NOMO-1 treated with dmso at 0.1 percent for 144 hours (cell line): ENCODE results near the gene CCL22.
"Not testable (repeated sequence)": the region's sequence is repeated elsewhere in the genome, so short reads cannot be mapped to it uniquely, and the experiment has no call there.

Source experiments
- DNase-seq: peaks from one replicate; lab custom pipeline; 2025; ENCODE audit not compliant: unreplicated experiment; lab: John Stamatoyannopoulos, UW

CCL22 gene

DNA sequence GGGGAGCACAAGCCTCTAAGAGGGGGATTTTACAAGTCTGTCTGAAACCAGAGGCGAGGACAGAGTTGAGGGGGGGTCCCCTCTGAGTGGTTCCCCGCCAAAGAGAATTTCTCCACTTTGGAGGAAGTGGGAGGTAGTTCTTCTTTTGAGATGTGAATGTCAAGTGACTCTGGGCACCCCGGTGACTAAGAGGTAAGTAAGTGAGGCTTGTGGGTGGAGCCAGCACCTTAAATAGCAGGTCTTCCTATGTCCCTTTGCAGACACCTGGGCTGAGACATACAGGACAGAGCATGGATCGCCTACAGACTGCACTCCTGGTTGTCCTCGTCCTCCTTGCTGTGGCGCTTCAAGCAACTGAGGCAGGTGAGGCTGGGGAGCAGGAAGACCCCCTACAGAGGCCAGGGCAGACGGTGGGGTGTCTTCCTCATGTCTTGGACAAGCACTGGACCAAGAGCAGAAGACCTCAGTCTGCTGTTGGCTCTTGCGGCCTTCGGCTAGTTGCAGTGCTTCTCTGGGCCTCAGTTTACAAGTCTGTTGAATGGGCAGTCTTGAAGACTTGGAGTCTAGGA lies at the start of gene CCL22:
CCL22 (plus strand) TSS at position 257 of the 569 bp plus-strand sequence; CDS start at position 291, 34 bp downstream.
- no peak for DNase-seq

DNA sequence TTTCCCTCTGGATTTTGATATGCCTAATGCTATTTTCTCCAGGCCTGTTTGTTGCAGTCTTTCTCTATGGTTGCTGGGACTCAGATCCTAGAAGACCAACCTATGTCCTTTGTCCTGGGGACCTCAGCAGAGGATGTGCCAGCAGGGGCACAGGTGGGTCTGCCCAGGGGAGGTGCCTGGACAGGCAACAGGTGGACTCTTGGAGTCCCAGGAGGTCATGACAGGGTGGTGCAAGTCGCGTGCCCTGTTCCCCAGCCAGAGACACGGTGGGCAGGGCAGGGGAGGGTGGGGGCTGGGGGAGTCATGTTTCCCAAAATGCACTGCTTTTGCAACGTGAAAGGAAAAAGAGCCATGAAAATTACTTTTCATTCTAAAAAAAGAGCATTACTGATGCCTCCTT lies 47.8 kb upstream of the CCL22 start:
- DNase-seq, result no peak

DNA sequence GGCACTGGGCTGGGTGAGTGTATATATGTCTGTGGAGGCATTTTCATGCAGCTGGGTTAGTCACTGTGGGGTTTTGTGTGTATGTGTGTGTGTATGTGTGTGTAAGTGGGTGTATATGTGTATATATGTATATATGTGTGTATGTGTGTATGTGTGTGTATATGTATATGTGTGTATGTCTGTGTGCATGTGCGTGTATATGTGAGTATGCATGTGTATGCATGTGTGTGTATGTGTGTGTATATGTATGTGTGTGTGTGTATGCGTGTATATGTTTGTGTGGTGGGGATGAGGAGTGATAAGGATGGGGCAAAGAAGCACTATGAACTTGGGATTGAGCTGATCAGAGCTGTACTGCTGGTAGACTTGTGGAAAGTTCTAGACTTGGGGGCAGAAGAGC lies 45.1 kb upstream of the CCL22 start:
- no peak for DNase-seq

DNA sequence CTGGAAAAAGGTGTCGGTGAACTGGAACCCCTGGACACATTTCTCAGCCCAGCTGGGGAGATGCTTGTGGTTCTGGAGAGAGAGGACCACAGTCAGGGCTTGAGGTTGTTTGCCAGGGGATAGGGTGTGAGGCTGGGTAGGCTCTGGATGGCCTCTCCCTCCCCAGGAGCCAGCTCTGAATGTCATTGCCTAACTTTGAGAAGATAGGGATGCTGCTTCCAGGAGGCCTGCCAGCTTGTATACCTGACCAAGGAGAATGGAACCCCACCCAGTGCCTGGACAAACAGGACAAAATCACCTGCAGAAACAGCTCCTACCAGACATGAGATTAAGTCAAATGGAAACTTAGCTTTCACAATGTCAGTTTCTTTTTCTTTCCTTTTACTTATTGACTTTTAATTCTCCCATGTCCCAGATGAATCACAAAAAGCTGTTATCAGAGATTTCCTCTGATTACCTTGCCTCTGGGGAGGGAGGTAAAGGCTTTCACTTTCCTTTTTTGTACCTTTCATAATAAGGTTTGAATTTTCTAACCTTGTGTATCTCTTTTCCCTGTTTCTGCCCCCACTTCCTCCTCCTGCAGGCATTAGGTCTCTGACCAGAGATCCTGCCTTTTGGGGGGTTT lies 44.3 kb upstream of the CCL22 start:
- DNase-seq, result no peak

GRCh38 chr16:57315416-57315815 lies 43.2 kb upstream of the CCL22 start:
- peak; percentile 39 for DNase-seq

DNA sequence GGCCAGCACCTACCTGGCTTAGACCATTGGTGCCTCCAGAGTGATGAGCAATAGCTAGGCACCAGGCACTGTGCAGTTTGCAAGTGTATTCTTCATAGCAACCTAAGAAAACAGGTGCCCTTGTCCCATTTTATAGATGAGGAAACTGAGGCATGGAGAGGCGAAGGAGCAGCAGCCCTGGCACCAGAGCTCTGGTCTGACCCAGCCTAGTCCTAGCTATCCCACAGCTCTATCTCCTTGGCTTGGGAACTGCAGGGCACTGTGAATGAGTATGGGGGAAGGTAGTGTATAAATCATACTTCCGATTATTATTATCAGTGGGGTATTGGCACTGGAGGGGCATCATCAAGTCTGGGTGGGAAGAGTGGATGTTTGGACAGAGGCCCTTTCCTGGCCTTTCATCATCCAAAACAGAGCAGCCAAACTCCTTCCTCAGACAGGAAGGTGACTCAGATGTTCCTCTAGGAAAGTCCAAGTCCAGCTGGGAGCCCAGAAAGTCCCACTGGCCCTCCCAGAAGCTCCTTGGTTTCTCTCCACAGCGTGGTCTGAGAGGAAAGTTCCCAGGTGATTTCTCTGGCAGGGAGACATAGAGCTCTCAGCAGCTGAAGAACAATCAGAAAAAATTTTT lies 42.1 kb upstream of the CCL22 start:
- DNase-seq, result no peak

- no peak for DNase-seq
These were observed 40.2 kb upstream of the CCL22 start for GRCh38 chr16:57318240-57318970.

DNA sequence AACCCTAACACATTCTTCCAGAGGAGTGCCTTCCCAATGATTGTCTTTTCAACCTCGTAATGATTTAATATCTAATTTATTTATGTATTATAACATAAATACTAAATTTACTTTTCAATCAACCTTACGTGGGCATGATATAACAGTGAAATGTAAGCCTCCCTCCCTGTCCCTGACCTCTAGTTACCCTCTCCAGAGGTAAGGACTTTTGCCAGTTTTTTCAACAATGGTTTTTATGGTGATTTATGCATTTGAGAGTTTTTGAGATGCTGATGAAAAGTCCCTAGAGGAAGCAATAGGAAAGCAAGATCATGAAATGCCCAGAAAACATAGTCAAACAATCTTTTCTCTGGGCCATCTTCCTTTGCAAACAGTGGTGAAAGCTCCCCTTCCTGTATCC lies 38.9 kb upstream of the CCL22 start:
- no peak for DNase-seq

- no peak for DNase-seq
These were observed 33.8 kb upstream of the CCL22 start for GRCh38 chr16:57324749-57325148.

DNA sequence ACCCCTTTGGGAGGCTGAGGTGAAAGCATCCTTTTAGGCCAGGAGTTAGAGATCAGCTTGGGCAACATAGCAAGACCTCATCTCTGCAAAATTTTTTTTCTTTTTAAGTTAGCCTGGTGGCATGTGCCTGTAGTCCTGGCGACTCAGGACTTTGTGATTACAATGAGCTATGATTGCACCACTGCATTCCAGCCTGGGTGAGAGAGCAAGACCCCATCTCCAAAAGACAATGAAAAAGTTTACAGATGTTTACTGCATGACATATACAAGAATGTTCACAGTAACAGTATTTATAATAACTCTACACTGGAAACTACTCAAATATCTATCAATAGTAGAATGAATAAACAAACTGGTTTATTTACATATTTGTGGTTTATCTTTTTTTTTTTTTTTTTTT lies 33.1 kb upstream of the CCL22 start:
- no peak for DNase-seq

- no peak for DNase-seq
These were observed 28.8 kb upstream of the CCL22 start for GRCh38 chr16:57329718-57330327.

DNA sequence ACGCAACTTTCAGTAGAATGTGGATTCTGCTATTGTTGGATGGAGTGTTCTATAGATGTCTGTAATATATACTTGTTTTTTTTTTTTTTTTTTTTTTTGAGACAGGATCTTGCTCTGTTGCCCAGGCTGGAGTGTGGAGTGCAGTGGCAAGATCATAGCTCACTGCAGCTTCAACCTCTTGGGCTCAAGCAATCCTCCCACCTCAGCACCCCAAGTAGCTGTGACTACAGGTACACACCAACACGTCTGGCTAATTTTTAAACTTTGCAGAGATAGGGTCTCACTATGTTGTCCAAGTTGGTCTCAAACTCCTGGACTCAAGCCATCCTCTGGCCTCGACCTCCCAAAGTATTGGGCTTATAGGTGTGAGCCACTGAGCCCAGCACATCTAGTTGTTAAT lies 27.2 kb upstream of the CCL22 start:
- no peak for DNase-seq

GRCh38 chr16:57333402-57333801 lies 25.2 kb upstream of the CCL22 start:
- DNase-seq, result no peak

DNA sequence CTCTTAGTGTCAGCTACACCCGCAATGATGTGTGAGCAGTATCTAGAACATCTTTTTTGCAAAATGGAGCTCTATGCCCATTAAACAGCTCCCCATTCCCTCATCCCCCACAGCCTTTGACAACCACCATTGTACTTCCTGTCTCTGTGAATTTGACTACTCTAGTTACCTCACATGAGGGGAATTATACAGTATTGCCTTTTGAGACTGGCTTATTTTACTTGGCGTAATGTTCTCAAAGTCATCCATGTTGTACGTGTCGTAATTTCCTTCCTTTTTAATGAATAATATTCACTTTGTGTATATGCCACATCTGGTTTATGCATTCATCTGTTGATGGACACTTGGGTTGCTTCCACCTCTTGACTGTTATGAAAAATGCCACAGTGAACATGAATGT lies 23.2 kb upstream of the CCL22 start:
- no peak for DNase-seq

- no peak for DNase-seq
These were observed 17.5 kb upstream of the CCL22 start for GRCh38 chr16:57341062-57341440.

- DNase-seq, result peak; percentile 68
These were observed 16.9 kb upstream of the CCL22 start for GRCh38 chr16:57341441-57342303.

GRCh38 chr16:57342606-57343005 lies 16.0 kb upstream of the CCL22 start:
- DNase-seq, result not testable (repeated sequence)

DNA sequence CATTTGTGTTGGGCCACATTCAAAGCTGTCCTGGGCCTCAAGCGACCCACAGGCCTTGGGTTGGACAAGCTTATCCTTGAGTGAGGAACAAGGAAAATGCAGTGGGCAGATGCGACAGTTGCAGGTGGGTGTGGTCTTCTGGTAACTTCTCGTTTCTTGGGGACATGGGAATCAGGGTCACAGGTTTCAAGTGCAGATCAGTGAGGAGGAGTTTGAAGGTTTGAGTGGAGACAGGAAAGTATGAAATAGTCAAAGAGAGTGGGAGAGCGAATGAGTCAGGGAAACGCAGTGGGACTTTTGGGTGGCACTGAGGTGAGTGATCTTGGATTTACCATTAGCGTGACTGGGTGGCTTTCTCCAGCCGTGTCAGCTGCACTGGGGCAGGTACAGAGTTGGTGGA lies 15.4 kb upstream of the CCL22 start:
- peak; percentile 54 for DNase-seq

GRCh38 chr16:57344094-57344493 lies 14.5 kb upstream of the CCL22 start:
- not testable (repeated sequence) for DNase-seq

- no peak for DNase-seq
These were observed 13.6 kb upstream of the CCL22 start for GRCh38 chr16:57345021-57345420.
